Measurements from ENCODE around the gene HSF5. TPM values are rescaled to one million over a fixed set of nuclear protein-coding genes. Genes with fewer than 3 reads are reported as not detected.
A peak's percentile ranks its signal among the peaks of the same experiment; 100 is the strongest.
"Not testable (repeated sequence)": the region's sequence is repeated elsewhere in the genome, so short reads cannot be mapped to it uniquely, and the experiment has no call there.

The HSF5 gene
- total and polyA plus RNA-seq, 7 donors = under 0.01 to 0.29 TPM; not detected in 5

GRCh38 chr17:58504826-58505351 is 16.7 kb upstream of the HSF5 start:
- H3K4me1 ChIP-seq = no peaks in the 10 kb centered on the region
- H3K36me3 ChIP-seq = peaks cover 49 to 100% (median 69%) of the 10 kb centered on the region in 4 donors
- no peak overlapping the region for H3K27ac ChIP-seq
- H3K27me3 ChIP-seq = no peaks in the 10 kb centered on the region
- no peak overlapping the region for H3K4me3 ChIP-seq
- TF ChIP-seq POLR2AphosphoS5 (IDR thresholded peaks at IDR 0.05) (no peak), POLR2A (IDR thresholded peaks at IDR 0.05) (no peak), EP300 (IDR thresholded peaks at IDR 0.05) (no peak)
- TF ChIP-seq, protein P1, sequence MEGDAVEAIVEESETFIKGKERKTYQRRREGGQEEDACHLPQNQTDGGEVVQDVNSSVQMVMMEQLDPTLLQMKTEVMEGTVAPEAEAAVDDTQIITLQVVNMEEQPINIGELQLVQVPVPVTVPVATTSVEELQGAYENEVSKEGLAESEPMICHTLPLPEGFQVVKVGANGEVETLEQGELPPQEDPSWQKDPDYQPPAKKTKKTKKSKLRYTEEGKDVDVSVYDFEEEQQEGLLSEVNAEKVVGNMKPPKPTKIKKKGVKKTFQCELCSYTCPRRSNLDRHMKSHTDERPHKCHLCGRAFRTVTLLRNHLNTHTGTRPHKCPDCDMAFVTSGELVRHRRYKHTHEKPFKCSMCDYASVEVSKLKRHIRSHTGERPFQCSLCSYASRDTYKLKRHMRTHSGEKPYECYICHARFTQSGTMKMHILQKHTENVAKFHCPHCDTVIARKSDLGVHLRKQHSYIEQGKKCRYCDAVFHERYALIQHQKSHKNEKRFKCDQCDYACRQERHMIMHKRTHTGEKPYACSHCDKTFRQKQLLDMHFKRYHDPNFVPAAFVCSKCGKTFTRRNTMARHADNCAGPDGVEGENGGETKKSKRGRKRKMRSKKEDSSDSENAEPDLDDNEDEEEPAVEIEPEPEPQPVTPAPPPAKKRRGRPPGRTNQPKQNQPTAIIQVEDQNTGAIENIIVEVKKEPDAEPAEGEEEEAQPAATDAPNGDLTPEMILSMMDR (IDR thresholded peaks at IDR 0.05) = no peak
- peak; percentile 60 for DNase-seq
- WGBS, 2 donors = 76 to 91% methylated on average over 11 of the region's 11 CpGs
- H3K9me3 ChIP-seq = no peaks in the 10 kb centered on the region
- intact Hi-C loops (cut with DNase I) = no loop called here

DNA sequence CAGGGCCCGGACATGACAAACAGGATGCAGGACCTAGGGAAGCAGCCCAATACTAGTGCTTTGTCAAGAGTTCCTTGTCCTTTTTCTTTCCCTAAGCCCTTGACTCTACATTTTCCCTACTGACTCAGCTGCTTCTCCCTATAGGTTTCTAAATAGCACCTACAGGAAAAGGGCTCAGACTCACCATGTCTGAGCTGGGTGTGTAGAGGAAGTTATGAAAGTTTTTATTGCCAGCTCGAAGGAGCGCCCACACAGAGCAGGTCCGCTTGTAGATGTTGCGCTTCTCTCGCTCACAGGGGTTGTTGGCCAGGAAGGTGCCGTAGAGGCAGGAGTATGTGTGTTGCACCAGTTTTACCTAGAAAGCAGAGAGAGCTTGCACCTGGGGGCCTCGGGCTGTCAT is 15.7 kb upstream of the HSF5 start:
- Histone ChIP-seq H3K4me1 (no peaks in the 10 kb centered on the region), H3K36me3 (peaks cover 46 to 96% (median 69%) of the 10 kb centered on the region in 4 donors), H3K9me3 (no peaks in the 10 kb centered on the region), H3K4me3 (no peak overlapping the region), H3K27me3 (no peaks in the 10 kb centered on the region), H3K27ac (no peak overlapping the region)
- 80 to 82% methylated on average over 8 of the region's 8 CpGs for WGBS, 2 donors
- DNase-seq = peak; percentile 39
- TF ChIP-seq, protein P1 (IDR thresholded peaks at IDR 0.05) = no peak
- no peak for TF ChIP-seq POLR2AphosphoS5 (IDR thresholded peaks at IDR 0.05)
- no peak for TF ChIP-seq POLR2A (IDR thresholded peaks at IDR 0.05)
- no peak for TF ChIP-seq EP300 (IDR thresholded peaks at IDR 0.05)
- intact Hi-C loops (cut with DNase I) = no loop called here

DNA sequence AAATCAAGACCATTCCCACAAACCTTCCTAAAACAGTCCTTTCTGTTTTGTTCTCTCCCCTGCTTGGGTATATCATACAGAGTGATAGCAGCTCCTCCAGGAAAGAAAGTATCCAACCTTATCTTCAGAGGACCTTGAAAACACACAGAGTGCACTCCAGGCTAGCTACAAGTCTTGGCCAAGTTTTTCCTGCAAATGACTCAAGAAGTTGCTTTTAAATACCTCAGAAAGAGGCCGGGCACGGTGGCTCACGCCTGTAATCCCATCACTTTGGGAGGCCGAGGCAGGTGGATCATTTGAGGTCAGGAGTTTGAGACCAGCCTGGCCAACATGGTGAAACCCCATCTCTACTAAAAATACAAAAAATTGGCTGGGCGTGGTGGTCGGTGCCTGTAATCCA is 14.9 kb upstream of the HSF5 start:
- DNase-seq = peak; percentile 33
- H3K9me3 ChIP-seq; intact Hi-C loops (cut with DNase I); H3K27me3 ChIP-seq; H3K4me3 ChIP-seq; H3K27ac ChIP-seq; H3K4me1 ChIP-seq: not testable (repeated sequence)
- 91 to 97% methylated on average over 6 of the region's 6 CpGs for WGBS, 2 donors
- peaks cover 40 to 93% (median 63%) of the 10 kb centered on the region in 4 donors for H3K36me3 ChIP-seq

DNA sequence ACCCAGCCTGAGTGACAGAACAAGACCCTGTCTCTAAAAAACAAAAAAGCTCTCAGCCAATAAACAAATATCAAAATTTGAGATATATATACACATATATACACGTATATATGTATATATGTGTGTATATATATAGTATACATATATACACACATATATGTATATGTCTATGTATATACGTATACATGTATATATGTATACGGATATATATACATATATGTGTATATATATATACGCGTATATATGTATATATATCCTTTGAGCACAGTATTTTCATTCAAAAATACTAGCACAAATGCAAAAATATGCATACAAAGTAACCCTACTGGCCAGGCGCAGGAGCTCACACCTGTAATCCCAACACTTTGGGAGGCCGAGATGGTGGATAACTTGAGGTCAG is 13.2 kb upstream of the HSF5 start:
- H3K9me3 ChIP-seq = no peaks in the 10 kb centered on the region
- TF ChIP-seq, protein P1 (IDR thresholded peaks at IDR 0.05) = no peak
- no peak for TF ChIP-seq POLR2A (IDR thresholded peaks at IDR 0.05)
- no peak for TF ChIP-seq POLR2AphosphoS5 (IDR thresholded peaks at IDR 0.05)
- no peak for TF ChIP-seq EP300 (IDR thresholded peaks at IDR 0.05)
- no peak for DNase-seq
- H3K4me1 ChIP-seq = no peaks in the 10 kb centered on the region
- no peak overlapping the region for H3K4me3 ChIP-seq
- no peak overlapping the region for H3K27ac ChIP-seq
- intact Hi-C loops (cut with DNase I) = no loop called here
- 94 to 95% methylated on average over 7 of the region's 7 CpGs for WGBS, 2 donors
- H3K27me3 ChIP-seq = no peaks in the 10 kb centered on the region
- peaks cover 29 to 93% (median 58%) of the 10 kb centered on the region in 4 donors for H3K36me3 ChIP-seq

GRCh38 chr17:58498177-58498828 is 10.1 kb upstream of the HSF5 start:
- WGBS, 2 donors = 96% methylated on average over 5 of the region's 6 CpGs
- TF ChIP-seq POLR2AphosphoS5 (IDR thresholded peaks at IDR 0.05) (no peak), POLR2A (IDR thresholded peaks at IDR 0.05) (no peak), EP300 (IDR thresholded peaks at IDR 0.05) (no peak)
- TF ChIP-seq, protein P1 (IDR thresholded peaks at IDR 0.05) = no peak

More at GRCh38 chr17:58498177-58498828, 10.1 kb upstream of the HSF5 start:
- Histone ChIP-seq H3K27ac (no peak overlapping the region), H3K36me3 (peaks cover 34 to 93% (median 53%) of the 10 kb centered on the region in 4 donors), H3K9me3 (no peaks in the 10 kb centered on the region), H3K27me3 (no peaks in the 10 kb centered on the region), H3K4me3 (no peak overlapping the region), H3K4me1 (no peaks in the 10 kb centered on the region)
- DNase-seq = no peak
- intact Hi-C loops (cut with DNase I) = no loop called here
